Amniotic stem cell (primary cell): ENCODE measurements around the gene NAMPT.
"Not testable (repeated sequence)": the region's sequence is repeated elsewhere in the genome, so short reads cannot be mapped to it uniquely, and the experiment has no call there.

Experiments
- DNase-seq: peaks from one replicate; lab custom pipeline; 2025; lab: John Stamatoyannopoulos, UW

NAMPT gene

GRCh38 chr7:106284714-106285050, at the start of gene NAMPT:
Gene NAMPT (minus strand): TSS chr7:106284983. CDS start chr7:106284884, 99 bp downstream.
- DNase-seq: no peak

DNA sequence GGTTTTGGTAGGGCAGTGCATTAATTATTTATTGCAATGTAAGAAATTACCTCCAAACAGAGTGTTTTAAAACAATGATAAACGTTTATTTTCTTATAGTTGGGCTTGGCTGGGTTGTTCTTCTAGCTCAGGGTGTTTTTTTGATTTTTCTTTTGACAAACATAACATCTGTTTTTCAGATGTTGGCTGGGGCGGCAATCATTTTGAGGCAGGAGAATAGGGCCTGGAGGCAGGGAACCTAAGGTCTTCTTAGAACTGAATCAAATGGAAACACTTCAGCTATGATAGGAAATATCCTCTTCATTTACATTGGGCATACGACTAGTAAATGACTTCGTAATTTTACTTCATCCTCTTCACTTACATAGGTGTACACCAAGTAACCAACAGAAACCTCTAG, 47.4 kb upstream of the NAMPT start:
- DNase-seq: no peak

GRCh38 chr7:106331441-106332175, 46.8 kb upstream of the NAMPT start:
- DNase-seq: no peak

DNA sequence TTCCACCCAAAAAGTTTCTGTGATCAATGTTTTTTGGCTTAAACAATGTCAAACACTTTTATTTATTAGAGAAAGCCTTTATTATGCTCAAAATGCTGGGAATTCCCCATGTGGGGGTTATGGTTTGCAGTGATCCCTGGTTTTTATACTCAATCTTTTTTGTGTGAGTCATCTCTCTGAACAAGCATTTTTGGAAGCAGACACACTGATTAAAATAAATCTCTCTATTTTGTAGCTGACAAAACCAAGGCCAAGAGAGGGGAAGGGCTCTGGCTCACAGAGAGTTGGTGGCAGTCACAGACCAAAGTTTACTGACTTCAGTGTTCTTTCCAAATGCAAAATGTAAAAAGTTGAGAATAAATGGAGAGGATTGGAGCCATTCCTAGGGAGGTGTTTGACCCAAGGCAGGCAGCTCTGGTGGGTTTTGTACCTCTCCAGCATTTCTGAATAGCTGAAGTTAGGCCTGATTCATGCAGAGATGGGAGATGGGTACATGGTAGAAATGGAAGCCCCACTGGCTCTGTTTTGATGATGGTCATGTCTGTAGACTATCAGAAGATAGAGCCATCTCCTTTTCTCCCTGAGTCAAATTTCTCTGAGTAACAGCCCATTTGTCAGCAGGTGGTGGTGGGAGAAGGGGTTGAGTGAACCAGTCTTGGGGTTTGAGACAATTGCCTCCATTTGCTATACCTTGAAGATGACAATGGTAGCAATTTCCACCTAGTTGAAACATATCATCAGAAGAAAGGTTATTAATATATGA, 45.4 kb upstream of the NAMPT start:
- DNase-seq: peak; percentile 33

- DNase-seq: no peak
Measured at GRCh38 chr7:106329408-106329807, 44.6 kb upstream of the NAMPT start.

- DNase-seq: no peak
Measured at GRCh38 chr7:106327538-106328481, 43.0 kb upstream of the NAMPT start.

DNA sequence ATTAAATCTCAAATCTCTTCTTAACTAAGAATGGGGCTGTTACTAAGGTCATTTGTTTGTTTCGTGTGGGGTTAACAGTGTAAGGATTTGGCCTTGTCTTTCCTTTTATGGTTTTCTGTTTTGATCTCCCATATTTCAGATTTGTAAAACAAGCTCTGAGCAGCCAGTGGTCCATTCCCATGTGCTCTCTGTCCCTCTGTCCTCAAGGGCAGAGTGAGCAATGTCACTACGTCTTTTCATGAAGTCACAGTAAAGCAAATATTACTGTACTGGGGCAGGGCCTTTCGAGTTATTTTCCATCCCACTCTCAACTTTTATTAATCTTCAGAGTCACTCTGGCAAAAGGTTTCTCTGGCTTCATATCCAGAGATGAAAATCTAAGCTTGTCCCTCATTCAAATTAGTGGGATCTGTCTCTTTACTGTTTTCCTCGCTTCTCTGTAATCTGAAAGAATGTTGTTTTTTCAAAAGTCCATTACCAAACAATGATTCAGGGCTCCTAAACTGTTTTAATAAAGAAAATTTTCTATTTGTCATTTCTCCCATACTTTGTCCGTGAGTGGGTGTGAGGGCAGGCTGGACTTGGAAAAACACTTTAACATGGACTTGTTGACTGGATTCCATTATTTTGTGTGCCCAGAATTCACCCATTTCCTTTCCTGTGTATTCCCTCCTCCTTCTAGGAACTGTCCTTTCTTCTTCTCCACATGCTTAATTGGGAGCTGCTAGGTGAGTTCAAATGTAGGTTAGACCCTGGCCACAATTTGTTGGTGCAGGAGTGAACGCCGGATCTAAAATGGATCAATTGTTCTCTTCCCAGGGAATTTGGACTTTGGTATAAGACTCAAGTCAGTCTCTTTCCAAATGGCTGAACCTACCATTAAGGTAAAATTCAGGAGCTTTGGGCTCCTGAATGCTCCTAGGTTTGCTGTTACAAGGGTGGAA, 42.1 kb upstream of the NAMPT start:
- DNase-seq: no peak

- DNase-seq: not testable (repeated sequence)
Measured at GRCh38 chr7:106324509-106324908, 39.7 kb upstream of the NAMPT start.

- DNase-seq: not testable (repeated sequence)
Measured at GRCh38 chr7:106320254-106320770, 35.5 kb upstream of the NAMPT start.

DNA sequence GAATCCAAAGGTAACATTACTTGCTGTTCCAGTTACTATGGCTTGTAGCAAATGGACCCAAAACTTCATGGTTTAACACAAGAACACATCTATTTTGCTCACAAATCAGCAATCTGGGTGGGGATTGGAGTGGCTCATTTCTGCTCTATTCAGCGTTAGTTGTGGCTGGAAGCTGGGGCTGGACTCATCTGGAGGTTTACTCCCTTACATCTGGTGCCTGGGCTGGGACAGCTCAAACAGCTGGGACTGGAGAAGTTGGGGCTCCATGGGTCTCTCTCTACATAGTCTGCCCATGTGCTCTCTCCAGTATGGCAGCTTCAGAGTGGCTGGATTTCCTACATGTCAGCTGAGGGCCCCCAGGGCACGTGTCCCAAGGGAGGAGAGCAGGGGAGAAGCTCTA, 33.7 kb upstream of the NAMPT start:
- DNase-seq: no peak

DNA sequence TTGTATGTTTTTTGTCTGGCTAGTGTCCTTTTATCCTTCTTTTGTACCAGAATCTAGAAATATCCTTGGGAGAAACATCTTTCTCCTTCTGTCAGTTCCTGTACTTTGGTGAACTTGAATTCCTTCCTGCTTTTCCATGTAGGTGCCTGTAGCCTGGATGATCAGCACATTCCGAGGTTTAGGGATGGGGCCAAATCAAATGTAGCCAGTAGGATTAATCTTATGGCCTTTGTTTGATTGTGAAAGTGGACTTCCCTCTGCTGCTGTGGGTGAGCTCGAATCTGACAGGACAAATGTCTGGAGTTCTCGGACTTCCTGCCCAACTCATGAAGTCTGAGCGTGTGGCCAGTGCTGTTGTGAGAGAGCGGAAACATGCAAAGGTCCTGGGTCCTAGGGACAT, 33.2 kb upstream of the NAMPT start:
- DNase-seq: no peak

DNA sequence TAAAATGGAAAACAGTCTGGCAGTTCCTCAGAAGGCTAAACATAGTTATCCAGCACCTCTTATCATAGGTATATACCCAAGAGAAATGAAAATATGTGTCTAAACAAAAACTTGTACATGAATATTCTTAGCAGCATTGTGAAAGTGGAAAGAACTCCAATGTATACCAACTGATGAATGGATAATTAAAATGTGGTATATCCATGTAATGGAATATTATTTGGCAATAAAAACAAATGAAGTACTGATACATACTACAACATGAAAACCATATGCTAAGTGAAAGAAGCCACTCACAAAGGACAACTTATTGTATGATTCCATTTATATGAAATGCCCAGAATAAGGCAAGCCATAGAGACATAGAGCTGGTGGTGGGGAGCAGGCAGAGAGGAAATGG, 32.2 kb upstream of the NAMPT start:
- DNase-seq: no peak

- DNase-seq: no peak
Measured at GRCh38 chr7:106314875-106315274, 30.1 kb upstream of the NAMPT start.

DNA sequence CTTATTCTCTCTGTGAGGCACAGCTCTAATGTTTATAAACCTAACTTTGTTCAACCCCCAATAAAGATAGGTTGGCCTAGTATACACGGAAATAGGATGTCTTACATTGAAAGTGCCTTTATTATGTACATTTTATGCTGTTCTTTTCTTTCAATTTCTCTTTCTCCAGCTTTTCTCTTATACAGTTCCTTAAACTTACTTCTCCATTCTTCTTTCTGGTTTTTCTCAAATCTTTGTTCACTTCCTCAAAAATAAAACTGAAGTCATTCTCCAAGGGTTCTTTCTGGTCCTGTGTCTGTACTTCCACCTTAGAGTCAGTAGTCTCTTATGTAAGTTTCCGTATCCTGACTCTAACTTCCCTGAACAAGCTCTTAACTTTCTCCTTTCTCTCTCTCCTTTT, 29.2 kb upstream of the NAMPT start:
- DNase-seq: no peak

GRCh38 chr7:106313456-106313901, 28.7 kb upstream of the NAMPT start:
- no peak for DNase-seq

DNA sequence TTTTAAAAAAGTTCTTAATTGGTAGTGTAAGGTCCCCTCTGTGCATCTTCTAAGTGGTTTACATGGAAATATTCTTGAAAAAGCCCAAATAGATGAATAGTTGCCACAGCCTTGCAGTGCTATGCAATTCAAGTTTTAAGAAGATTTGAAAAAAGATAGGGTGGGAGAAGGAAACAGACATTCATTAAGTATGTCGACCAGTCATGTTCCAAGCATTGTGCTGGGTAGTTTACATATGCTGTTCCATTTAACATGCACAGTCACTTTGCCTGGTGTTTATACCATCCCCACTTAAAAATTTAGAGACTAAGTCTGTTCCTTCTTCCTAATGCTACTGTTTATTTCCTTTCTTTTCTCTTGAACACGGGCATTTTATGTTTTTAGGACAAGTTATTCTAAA, 28.1 kb upstream of the NAMPT start:
- no peak for DNase-seq

DNA sequence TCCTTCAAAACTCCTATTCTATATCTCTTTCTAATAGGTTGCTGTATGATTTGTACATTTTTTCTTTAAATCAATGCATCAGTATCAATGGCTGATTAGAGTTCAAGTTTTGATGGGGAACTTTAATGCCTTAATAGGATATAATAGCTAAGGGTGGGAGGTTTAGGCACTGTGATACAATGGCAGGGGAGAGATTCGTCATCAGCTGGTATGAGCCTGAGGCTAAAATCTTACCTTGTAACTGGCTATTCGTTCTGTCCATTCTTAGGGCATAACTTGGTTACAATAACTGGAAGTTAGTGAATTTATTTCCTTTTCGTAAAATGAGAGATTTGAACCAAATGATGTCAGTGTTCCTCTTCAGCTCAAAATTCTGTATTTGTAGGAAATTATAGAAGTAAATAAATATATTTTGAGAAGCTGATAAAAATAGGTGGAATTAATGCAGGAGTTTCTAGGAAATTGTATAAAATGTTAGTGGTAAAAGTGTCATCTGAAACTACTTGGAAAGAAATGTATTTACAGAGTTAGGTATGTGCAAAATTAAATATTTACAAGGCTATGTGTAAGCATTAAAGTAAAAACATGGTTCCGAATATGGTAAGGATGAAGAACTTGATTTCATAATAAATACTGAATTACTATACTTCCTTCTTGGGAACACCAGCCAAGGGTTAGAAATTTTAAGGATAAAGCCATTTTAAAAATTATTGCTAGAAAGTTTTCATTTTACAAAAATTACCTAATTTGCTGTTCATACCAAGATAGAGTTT, 27.5 kb upstream of the NAMPT start:
- DNase-seq: no peak

GRCh38 chr7:106309362-106309761, 24.6 kb upstream of the NAMPT start:
- no peak for DNase-seq

DNA sequence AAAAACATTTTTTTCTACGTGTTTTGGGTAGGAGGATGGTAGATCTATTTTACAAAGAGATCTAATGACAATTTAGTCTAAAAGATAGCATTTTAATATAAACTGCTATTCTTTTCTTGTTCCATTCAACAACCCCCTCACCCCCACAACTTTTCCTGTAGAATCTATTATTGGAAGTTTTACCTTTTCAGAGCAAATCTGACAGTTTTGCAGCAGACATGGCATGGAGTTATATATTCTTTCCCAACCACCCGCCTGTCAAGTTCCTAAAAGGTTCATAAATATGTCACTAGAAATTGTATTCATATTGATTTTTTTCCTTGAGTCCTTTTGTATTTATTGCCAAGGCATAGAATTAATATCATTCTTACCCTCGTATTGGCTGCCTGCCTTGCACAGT, 21.5 kb upstream of the NAMPT start:
- no peak for DNase-seq

DNA sequence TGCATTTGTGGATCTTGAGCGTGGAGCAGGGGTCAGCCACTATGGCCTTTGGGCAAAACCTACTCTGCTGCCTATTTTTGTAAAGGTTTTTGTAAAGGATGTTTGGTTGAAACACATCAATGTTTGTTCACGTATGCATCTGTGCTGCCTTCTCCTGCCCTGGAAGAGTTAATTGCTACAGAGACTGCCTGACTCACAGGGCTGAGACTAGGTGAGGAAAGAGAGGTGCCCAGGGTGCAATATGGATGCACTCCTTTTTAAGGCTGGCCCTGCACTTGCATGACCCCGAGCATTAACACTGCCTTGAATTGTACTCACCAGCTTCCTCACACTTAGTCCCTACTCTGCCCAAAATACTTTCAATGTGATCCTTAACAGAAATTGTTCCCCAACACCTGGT, 20.9 kb upstream of the NAMPT start:
- DNase-seq: no peak
